ENCODE data around the gene CTDSP2.
"Not testable (repeated sequence)": the region's sequence is repeated elsewhere in the genome, so short reads cannot be mapped to it uniquely, and the experiment has no call there.

- TF ChIP-seq CTCF (IDR thresholded peaks at IDR 0.05; ENCODE audit: low read depth, low read length, poor library complexity, severe bottlenecking); EZH2phosphoT487 (IDR thresholded peaks at IDR 0.05; ENCODE audit: borderline replicate concordance, low read length): not testable (repeated sequence)
Measured at GRCh38 chr12:57817990-57818331, 28.6 kb downstream of the CTDSP2 start.
